ENCODE results near the gene CUX1. TPM values are rescaled to one million over a fixed set of nuclear protein-coding genes. Genes with fewer than 3 reads are reported as not detected.

Gene CUX1
- total and polyA plus RNA-seq, 10 of the 15 experiments (the other 5 are each of a cell fraction or from before 2014, with no cell fraction given), result 6.1 to 48.6 (median 25.9) TPM

DNA sequence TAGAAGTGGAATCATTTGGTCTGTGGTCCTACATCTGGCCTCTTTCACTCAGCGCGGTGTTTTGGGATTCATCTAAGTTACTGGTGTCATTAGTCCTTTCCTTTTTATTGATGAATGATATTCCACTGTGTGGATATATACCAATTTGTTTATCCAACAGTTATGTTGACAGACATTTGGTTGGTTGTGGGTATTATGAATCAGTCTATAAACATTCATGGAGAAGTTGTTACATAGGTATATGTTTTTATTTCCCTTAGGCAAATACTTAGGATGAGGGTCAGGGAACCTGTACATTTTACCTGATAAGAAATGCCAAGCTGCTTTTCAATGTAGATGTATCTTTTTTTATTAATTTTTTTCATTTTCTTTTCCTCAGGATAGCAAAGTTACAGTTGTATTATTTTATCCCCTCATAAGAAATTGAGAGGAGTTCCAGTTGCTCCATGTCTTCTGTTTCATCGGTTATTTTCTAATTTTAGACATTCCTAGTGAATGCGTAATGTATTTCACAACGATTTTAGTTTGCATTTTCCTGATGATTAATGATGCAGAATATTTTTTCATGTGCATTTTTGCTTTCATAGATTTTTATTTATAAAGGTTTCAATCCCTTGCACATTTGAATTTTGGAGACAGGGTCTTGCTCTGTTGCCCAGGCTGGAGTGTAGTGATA is 265.4 kb downstream of the CUX1 start (continued):
- no peak for TF ChIP-seq EGR1 (IDR thresholded peaks at IDR 0.05; ENCODE audit: borderline replicate concordance in 1 of 2, low read depth in 2 of 2, low read length in 2 of 2)
- TF ChIP-seq TAF1 (IDR thresholded peaks at IDR 0.05; ENCODE audit: borderline replicate concordance, low read depth, low read length), result no peak
- TF ChIP-seq RB1 (IDR thresholded peaks at IDR 0.05; ENCODE audit: borderline replicate concordance), result no peak
- TF ChIP-seq POLR2AphosphoS5 (IDR thresholded peaks at IDR 0.05; ENCODE audit: low read length), result no peak
- no peak for TF ChIP-seq SP1 (IDR thresholded peaks at IDR 0.05; ENCODE audit: low read depth, low read length)
- TF ChIP-seq, protein P1, sequence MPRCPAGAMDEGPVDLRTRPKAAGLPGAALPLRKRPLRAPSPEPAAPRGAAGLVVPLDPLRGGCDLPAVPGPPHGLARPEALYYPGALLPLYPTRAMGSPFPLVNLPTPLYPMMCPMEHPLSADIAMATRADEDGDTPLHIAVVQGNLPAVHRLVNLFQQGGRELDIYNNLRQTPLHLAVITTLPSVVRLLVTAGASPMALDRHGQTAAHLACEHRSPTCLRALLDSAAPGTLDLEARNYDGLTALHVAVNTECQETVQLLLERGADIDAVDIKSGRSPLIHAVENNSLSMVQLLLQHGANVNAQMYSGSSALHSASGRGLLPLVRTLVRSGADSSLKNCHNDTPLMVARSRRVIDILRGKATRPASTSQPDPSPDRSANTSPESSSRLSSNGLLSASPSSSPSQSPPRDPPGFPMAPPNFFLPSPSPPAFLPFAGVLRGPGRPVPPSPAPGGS (IDR thresholded peaks at IDR 0.05; ENCODE audit: borderline replicate concordance, insufficient read depth, low read depth, low read length, poor library complexity, severe bottlenecking), result no peak

GRCh38 chr7:102085218-102085772 is 267.9 kb downstream of the CUX1 start:
- Histone ChIP-seq H3K9ac (ENCODE audit: control insufficient read depth, insufficient read depth, low read length) (no peak overlapping the region), H3K9me3 (replicated peaks; ENCODE audit: control insufficient read depth, insufficient read depth, low read length) (peaks cover 9% of the 10 kb centered on the region)
- TF ChIP-seq TCF7 (IDR thresholded peaks at IDR 0.05; ENCODE audit: borderline replicate concordance) (no peak), MEF2B (IDR thresholded peaks at IDR 0.05; ENCODE audit: partially characterized antibody, poor library complexity, severe bottlenecking) (no peak), ZBED1 (IDR thresholded peaks at IDR 0.05; ENCODE audit: borderline replicate concordance) (no peak), CEBPZ (IDR thresholded peaks at IDR 0.05; ENCODE audit: low read depth, low read length) (no peak)
- TF ChIP-seq, protein P2, sequence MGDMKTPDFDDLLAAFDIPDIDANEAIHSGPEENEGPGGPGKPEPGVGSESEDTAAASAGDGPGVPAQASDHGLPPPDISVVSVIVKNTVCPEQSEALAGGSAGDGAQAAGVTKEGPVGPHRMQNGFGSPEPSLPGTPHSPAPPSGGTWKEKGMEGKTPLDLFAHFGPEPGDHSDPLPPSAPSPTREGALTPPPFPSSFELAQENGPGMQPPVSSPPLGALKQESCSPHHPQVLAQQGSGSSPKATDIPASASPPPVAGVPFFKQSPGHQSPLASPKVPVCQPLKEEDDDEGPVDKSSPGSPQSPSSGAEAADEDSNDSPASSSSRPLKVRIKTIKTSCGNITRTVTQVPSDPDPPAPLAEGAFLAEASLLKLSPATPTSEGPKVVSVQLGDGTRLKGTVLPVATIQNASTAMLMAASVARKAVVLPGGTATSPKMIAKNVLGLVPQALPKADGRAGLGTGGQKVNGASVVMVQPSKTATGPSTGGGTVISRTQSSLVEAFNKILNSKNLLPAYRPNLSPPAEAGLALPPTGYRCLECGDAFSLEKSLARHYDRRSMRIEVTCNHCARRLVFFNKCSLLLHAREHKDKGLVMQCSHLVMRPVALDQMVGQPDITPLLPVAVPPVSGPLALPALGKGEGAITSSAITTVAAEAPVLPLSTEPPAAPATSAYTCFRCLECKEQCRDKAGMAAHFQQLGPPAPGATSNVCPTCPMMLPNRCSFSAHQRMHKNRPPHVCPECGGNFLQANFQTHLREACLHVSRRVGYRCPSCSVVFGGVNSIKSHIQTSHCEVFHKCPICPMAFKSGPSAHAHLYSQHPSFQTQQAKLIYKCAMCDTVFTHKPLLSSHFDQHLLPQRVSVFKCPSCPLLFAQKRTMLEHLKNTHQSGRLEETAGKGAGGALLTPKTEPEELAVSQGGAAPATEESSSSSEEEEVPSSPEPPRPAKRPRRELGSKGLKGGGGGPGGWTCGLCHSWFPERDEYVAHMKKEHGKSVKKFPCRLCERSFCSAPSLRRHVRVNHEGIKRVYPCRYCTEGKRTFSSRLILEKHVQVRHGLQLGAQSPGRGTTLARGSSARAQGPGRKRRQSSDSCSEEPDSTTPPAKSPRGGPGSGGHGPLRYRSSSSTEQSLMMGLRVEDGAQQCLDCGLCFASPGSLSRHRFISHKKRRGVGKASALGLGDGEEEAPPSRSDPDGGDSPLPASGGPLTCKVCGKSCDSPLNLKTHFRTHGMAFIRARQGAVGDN (IDR thresholded peaks at IDR 0.05), result no peak

More at GRCh38 chr7:102085218-102085772, 267.9 kb downstream of the CUX1 start:
- intact Hi-C loops (cut with micrococcal nuclease; ENCODE audit: unreplicated experiment), result no loop called here
- no peaks in the 10 kb centered on the region for H4K20me1 ChIP-seq (ENCODE audit: control insufficient read depth, insufficient read depth)
- ChIA-PET POLR2A (no interaction called here), SMC1A (ENCODE audit: uncharacterized antibody, unreplicated experiment) (no interaction called here), RAD21 (ENCODE audit: unreplicated experiment) (no interaction called here), CTCF (no interaction called here)
- no peaks in the 10 kb centered on the region for H3K27me3 ChIP-seq (replicated peaks in 1 of 2; ENCODE audit: control insufficient read depth in 2 of 2, insufficient read depth in 2 of 2, low read length in 1 of 2)
- no peak overlapping the region for H2AFZ ChIP-seq (ENCODE audit: control insufficient read depth, low read depth, low read length)
- WGBS (ENCODE audit: insufficient coverage, insufficient replicate concordance, low lambda C conversion rate, missing lambda C conversion rate), result 81% methylated on average over 5 of the region's 5 CpGs
- no TSS peak for BruUV-seq (replicated peaks)
- no peak overlapping the region for H3K4me2 ChIP-seq (ENCODE audit: control insufficient read depth, insufficient read depth)
- H3K36me3 ChIP-seq (ENCODE audit: control insufficient read depth in 2 of 2, insufficient read depth in 2 of 2, low read length in 1 of 2), result peaks cover 2 to 4% of the 10 kb centered on the region in 2 experiments; a peak in 3 of 4 replicates
- H3K79me2 ChIP-seq (ENCODE audit: control insufficient read depth, insufficient read depth, low read length), result no peaks in the 10 kb centered on the region
- no peak overlapping the region for H3K27ac ChIP-seq (ENCODE audit: control insufficient read depth, insufficient read depth)
- ATAC-seq, result no peak
- H3K4me3 ChIP-seq, result no peak overlapping the region
- in situ Hi-C loops (cut with MboI), result no loop called here
- FAIRE-seq, result no peak
- DNase-seq (ENCODE audit: low read depth, low spot score), result no peak
- no peaks in the 10 kb centered on the region for H3K4me1 ChIP-seq (ENCODE audit: control insufficient read depth, insufficient read depth, low read length)
